WTC11 (cell line): ENCODE results near the gene SAMMSON.

Experiments
- CTCF ChIP-seq: fragments of 200-600 bp; IDR thresholded peaks from 2 replicates; pipeline ENCODE4 v1.8.0; 2022; ENCODE audit warnings: antibody characterized with exemption
- E2F5 ChIP-seq: sonication (generic); formaldehyde crosslinking; IDR thresholded peaks from 2 replicates; pipeline ENCODE4 v1.8.1; 2022; ENCODE audit warnings: mild to moderate bottlenecking, moderate library complexity, missing genetic modification reagents
- ESRRA ChIP-seq: sonication (generic); formaldehyde crosslinking; IDR thresholded peaks from 2 replicates; pipeline ENCODE4 v1.8.1; 2022; ENCODE audit warnings: mild to moderate bottlenecking, missing genetic modification reagents, borderline replicate concordance
- PREB ChIP-seq: sonication (generic); formaldehyde crosslinking; IDR thresholded peaks from 2 replicates; pipeline ENCODE4 v1.8.1; 2022; ENCODE audit warnings: mild to moderate bottlenecking, missing genetic modification reagents, moderate library complexity, borderline replicate concordance
- SMAD3 ChIP-seq: sonication (generic); formaldehyde crosslinking; IDR thresholded peaks from 2 replicates; pipeline ENCODE4 v1.8.0; 2022; ENCODE audit warnings: missing genetic modification reagents, mild to moderate bottlenecking, borderline replicate concordance
- ZNF138 ChIP-seq: sonication (generic); formaldehyde crosslinking; conservative IDR thresholded peaks from 2 replicates; pipeline ENCODE4 v1.8.1; 2022; ENCODE audit warnings: mild to moderate bottlenecking, moderate library complexity, missing genetic modification reagents
- ZNF263 ChIP-seq: sonication (generic); formaldehyde crosslinking; IDR thresholded peaks from 2 replicates; pipeline ENCODE4 v1.8.1; 2022; ENCODE audit warnings: low read depth, mild to moderate bottlenecking, moderate library complexity, missing genetic modification reagents
- ZNF281 ChIP-seq: sonication (generic); formaldehyde crosslinking; IDR thresholded peaks from 2 replicates; pipeline ENCODE4 v1.8.0; 2023; ENCODE audit warnings: mild to moderate bottlenecking, missing genetic modification reagents

- no peak for TF ChIP-seq E2F5 (CRISPR knock-in tag)
- TF ChIP-seq ZNF281 (CRISPR knock-in tag): no peak
- no peak for TF ChIP-seq ESRRA (CRISPR knock-in tag)
- no peak for TF ChIP-seq PREB (CRISPR knock-in tag)
- TF ChIP-seq CTCF: no peak
- no peak for TF ChIP-seq SMAD3
- no peak for TF ChIP-seq ZNF138 (CRISPR knock-in tag)
- TF ChIP-seq ZNF263 (CRISPR knock-in tag): no peak
These were observed 40.0 kb upstream of the SAMMSON start for GRCh38 chr3:69959581-69959980.
